ENCODE measurements around the gene NR0B1.

Gene NR0B1

GRCh38 chrX:30262763-30263162 is 46.4 kb downstream of the NR0B1 start:
- no peak for DNase-seq

GRCh38 chrX:30261012-30261411 is 48.2 kb downstream of the NR0B1 start:
- no peak for DNase-seq

GRCh38 chrX:30259927-30260326 is 49.3 kb downstream of the NR0B1 start:
- DNase-seq: no peak
